ENCODE data around the gene TMEM45B. TPM values are rescaled to one million over a fixed set of nuclear protein-coding genes. Genes with fewer than 3 reads are reported as not detected.
A peak's percentile ranks its signal among the peaks of the same experiment; 100 is the strongest.
"Not testable (repeated sequence)": the region's sequence is repeated elsewhere in the genome, so short reads cannot be mapped to it uniquely, and the experiment has no call there.

Gene TMEM45B
- total RNA-seq, 1 donor from 2014 or later: 106 TPM

- ATAC-seq: peak; percentile 86
Observed at GRCh38 chr11:129853518-129854231, 38.0 kb downstream of the TMEM45B start.

- peak; percentile 78 for ATAC-seq
Observed at GRCh38 chr11:129854232-129854805, 38.7 kb downstream of the TMEM45B start.

- peak; percentile 9 for ATAC-seq
Observed at GRCh38 chr11:129855086-129855485, 39.4 kb downstream of the TMEM45B start.

- ATAC-seq: no peak
Observed at GRCh38 chr11:129856036-129856435, 40.4 kb downstream of the TMEM45B start.

- ATAC-seq: peak; percentile 94
Observed at GRCh38 chr11:129861702-129862522, 46.3 kb downstream of the TMEM45B start.

- peak; percentile 7 for ATAC-seq
Observed at GRCh38 chr11:129864811-129865210, 49.2 kb downstream of the TMEM45B start.

- no peak for ATAC-seq
Observed at GRCh38 chr11:129865701-129866100, 50.1 kb downstream of the TMEM45B start.

GRCh38 chr11:129866311-129866710, 50.7 kb downstream of the TMEM45B start:
- ATAC-seq: no peak

GRCh38 chr11:129868626-129869025, 53.0 kb downstream of the TMEM45B start:
- not testable (repeated sequence) for ATAC-seq

- ATAC-seq: no peak
Observed at GRCh38 chr11:129871914-129872313, 56.3 kb downstream of the TMEM45B start.

- ATAC-seq: no peak
Observed at GRCh38 chr11:129880311-129880710, 64.7 kb downstream of the TMEM45B start.

- ATAC-seq: peak; percentile 79
Observed at GRCh38 chr11:129881570-129882170, 66.0 kb downstream of the TMEM45B start.

- no peak for ATAC-seq
Observed at GRCh38 chr11:129884581-129884980, 68.9 kb downstream of the TMEM45B start.

- no peak for ATAC-seq
Observed at GRCh38 chr11:129885381-129885780, 69.7 kb downstream of the TMEM45B start.

GRCh38 chr11:129888451-129888850, 72.8 kb downstream of the TMEM45B start:
- no peak for ATAC-seq

GRCh38 chr11:129894278-129895125, 78.9 kb downstream of the TMEM45B start:
- peak; percentile 7 for ATAC-seq

- ATAC-seq: peak; percentile 99
Observed at GRCh38 chr11:129895126-129896041, 79.7 kb downstream of the TMEM45B start, which contains the start of gene NFRKB. NFRKB (minus strand) TSS chr11:129895578; CDS start chr11:129892849, 2,729 bp downstream.

- ATAC-seq: no peak
Observed at GRCh38 chr11:129896062-129896461, 80.4 kb downstream of the TMEM45B start.

GRCh38 chr11:129905402-129905801, 89.8 kb downstream of the TMEM45B start:
- ATAC-seq: no peak
